NCI-H1105 (cell line): ENCODE results near the gene PRAMEF13.
"Not testable (repeated sequence)": the region's sequence is repeated elsewhere in the genome, so short reads cannot be mapped to it uniquely, and the experiment has no call there.

Experiments
- DNase-seq: peaks from one replicate; lab custom pipeline; 2025; lab: John Stamatoyannopoulos, UW

PRAMEF13 gene

DNA sequence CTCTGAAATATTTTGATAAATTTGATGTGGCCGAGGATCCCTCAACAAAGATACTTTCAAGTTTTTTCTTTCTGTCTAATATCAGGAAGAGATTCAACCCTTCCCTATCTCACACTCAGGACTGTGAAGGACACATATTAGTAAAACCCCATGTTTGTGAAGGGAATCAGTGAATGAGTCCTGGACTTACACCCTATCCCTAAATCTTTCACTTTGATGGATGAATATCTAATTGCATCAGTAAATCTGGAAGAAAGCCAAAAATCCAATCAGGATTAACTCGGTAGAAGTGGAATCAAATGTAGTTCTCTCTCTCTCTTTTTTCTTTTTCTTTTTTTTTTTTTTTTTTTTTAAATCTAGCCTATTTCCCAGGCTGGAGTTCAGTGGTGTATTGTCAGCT is 29.7 kb downstream of the PRAMEF13 start, which contains the start of gene PRAMEF9:
PRAMEF9 (plus strand) TSS at position 301 of the 400 bp plus-strand sequence. CDS start 3,433 bp downstream, outside the sequence.
- DNase-seq: not testable (repeated sequence)

DNA sequence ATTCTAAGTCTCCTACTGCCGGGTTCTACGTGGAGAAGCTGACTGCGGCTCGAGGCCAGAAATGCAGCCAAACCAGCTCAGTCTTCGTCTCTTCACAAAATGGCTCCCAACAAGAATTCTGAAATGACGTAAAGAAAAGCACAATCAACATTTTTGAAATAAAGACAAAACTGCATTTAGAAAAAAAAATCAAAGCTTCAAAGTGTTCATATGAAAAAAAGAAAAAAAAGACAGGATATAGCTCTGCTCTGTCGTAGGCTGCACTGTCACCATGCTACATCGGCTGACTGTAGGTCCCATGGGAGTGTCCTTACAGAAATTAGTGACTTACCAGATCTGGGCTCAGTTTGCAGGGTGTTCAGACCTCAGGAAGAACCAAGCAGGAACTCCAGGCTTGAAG is 35.7 kb downstream of the PRAMEF13 start, which contains the start of gene HNRNPCL4:
HNRNPCL4 (minus strand) TSS at position 101 of the 400 bp plus-strand sequence. CDS start 164 bp downstream, outside the sequence.
- DNase-seq: not testable (repeated sequence)

DNA sequence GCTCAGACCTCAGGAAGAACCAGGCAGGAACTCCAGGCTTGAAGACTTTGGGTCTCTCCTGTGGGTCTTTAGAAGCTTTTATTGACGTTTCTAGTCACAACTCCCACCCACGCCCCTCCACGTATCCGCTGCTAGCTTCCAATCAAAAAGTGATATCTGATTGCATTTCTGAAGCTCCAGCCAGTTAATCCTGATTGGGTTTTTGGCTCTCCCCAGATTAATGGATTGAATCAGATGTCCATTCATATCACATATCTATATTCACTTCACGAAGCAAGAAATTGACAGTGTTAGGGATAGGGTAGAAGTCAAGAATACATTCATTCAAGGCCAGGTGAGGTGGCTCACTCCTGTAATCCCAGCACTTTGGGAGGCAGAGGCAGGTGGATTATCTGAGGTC is 45.3 kb downstream of the PRAMEF13 start, which contains the start of gene PRAMEF26:
PRAMEF26 (minus strand) TSS at position 101 of the 400 bp plus-strand sequence. CDS start 2,914 bp downstream, outside the sequence.
- DNase-seq: not testable (repeated sequence)
